H1 (cell line): ENCODE data around the gene CTSA. TPM values are rescaled to one million over a fixed set of nuclear protein-coding genes. Genes with fewer than 3 reads are reported as not detected.

Experiments used
- CTCF ChIA-PET: fragments of 300-600 bp; sonication (Branson Sonifier 250); formaldehyde crosslinking; loops from one replicate; lab custom pipeline; 2021; ENCODE audit not compliant: partially characterized antibody; lab: Charles Lee
- POLR2A ChIA-PET: fragments of 300-600 bp; sonication (Branson Sonifier 250); formaldehyde crosslinking; loops from one replicate; lab custom pipeline; 2021; ENCODE audit warnings: inconsistent platforms; ENCODE audit not compliant: partially characterized antibody; lab: Charles Lee
- DNase-seq, 2 experiments: peaks; one replicate each; pipeline versions ENCODE4 v3.0.0 to v3.0.0-alpha.2; 2010 to 2022; ENCODE audit warnings: low spot score in 2 of 2, low read depth in 1 of 2, mixed read lengths in 1 of 2
- FAIRE-seq: peaks from 2 replicates; lab custom pipeline; 2011; peaks lifted over from hg19 to GRCh38; lab: Jason Lieb, UNC
- H2AFZ ChIP-seq: 2 replicates; pipeline ENCODE4 v1.8.1; 2012; ENCODE audit warnings: low read length, inconsistent platforms
- H2AK5ac ChIP-seq: 2 replicates; pipeline ENCODE4 v1.6.1; 2013; ENCODE audit warnings: low read depth, low read length
- H2BK120ac ChIP-seq: replicated peaks from 2 replicates; pipeline ENCODE3; 2013; ENCODE audit warnings: low read depth, low read length, inconsistent platforms
- H2BK12ac ChIP-seq: 2 replicates; pipeline ENCODE4 v1.6.1; 2013; ENCODE audit warnings: low read depth, low read length
- H2BK15ac ChIP-seq: 2 replicates; pipeline ENCODE4 v1.6.1; 2013; ENCODE audit warnings: low read length
- H2BK20ac ChIP-seq: 2 replicates; pipeline ENCODE4 v1.6.1; 2013; ENCODE audit warnings: low read length
- H2BK5ac ChIP-seq: 2 replicates; pipeline ENCODE4 v1.6.1; 2013; ENCODE audit warnings: low read depth, low read length
- H3K14ac ChIP-seq: 2 replicates; pipeline ENCODE4 v1.6.1; 2013; ENCODE audit warnings: inconsistent platforms; ENCODE audit not compliant: insufficient read length
- H3K18ac ChIP-seq: 2 replicates; pipeline ENCODE4 v1.6.1; 2013; ENCODE audit warnings: low read length; ENCODE audit errors: extremely low read depth
- H3K23ac ChIP-seq: 2 replicates; pipeline ENCODE4 v1.6.1; 2013; ENCODE audit warnings: inconsistent platforms; ENCODE audit not compliant: insufficient read length
- H3K23me2 ChIP-seq: 2 replicates; pipeline ENCODE4 v1.6.1; 2013; ENCODE audit warnings: low read depth, low read length
- H3K27ac ChIP-seq: 2 replicates; pipeline ENCODE4 v1.6.1; 2011; ENCODE audit warnings: low read depth, low read length, inconsistent platforms
- H3K27me3 ChIP-seq, 4 experiments: replicated peaks in 1 of 4; 1 replicate in 1 of 4; 2 replicates in 3 of 4; pipeline versions ENCODE4 v1.6.1 to v1.8.1; 2011 to 2013; ENCODE audit warnings: low read length in 3 of 4, mild to moderate bottlenecking in 3 of 4, inconsistent platforms in 2 of 4, mixed read lengths in 2 of 4, moderate library complexity in 1 of 4; ENCODE audit not compliant: control insufficient read depth in 3 of 4, insufficient read depth in 3 of 4; ENCODE audit errors: extremely low read depth in 1 of 4
- H3K36me3 ChIP-seq, 4 experiments: 2 replicates each; pipeline versions ENCODE4 v1.6.1 to v1.8.1; 2011 to 2013; ENCODE audit warnings: mild to moderate bottlenecking in 4 of 4, low read length in 3 of 4, moderate library complexity in 2 of 4, control low read depth in 1 of 4, inconsistent platforms in 1 of 4; ENCODE audit not compliant: insufficient read depth in 4 of 4, control insufficient read depth in 2 of 4
- H3K4ac ChIP-seq: replicated peaks from 2 replicates; pipeline ENCODE3; 2013; ENCODE audit warnings: low read length, low read depth, mixed read lengths, inconsistent platforms; ENCODE audit not compliant: insufficient read length
- H3K4me1 ChIP-seq, 4 experiments: replicated peaks in 1 of 4; 1 replicate in 1 of 4; 2 replicates in 3 of 4; pipeline versions ENCODE4 v1.6.1 to v1.8.1; 2011 to 2013; ENCODE audit warnings: low read length in 3 of 4, inconsistent platforms in 2 of 4, mixed read lengths in 1 of 4; ENCODE audit not compliant: insufficient read depth in 4 of 4, control insufficient read depth in 3 of 4
- H3K4me2 ChIP-seq, 2 experiments: 2 replicates each; pipeline versions ENCODE4 v1.6.1 to v1.8.1; 2011 to 2013; ENCODE audit warnings: low read depth in 2 of 2, low read length in 2 of 2, control low read depth in 1 of 2, inconsistent platforms in 1 of 2, mild to moderate bottlenecking in 1 of 2; ENCODE audit not compliant: insufficient read depth in 1 of 2
- H3K4me3 ChIP-seq, 4 experiments: fragments of 200-600, 300-600 bp in 1 of 4; sonication (generic), shearing (Covaris generic), sonication (Bioruptor Twin) in 1 of 4; 2 replicates each; pipeline versions ENCODE4 v1.5.1 to v1.8.1; 2011 to 2016; ENCODE audit warnings: low read length in 4 of 4, low read depth in 3 of 4, control low read depth in 2 of 4, inconsistent platforms in 2 of 4, mild to moderate bottlenecking in 2 of 4, mixed read lengths in 1 of 4, moderate library complexity in 1 of 4; ENCODE audit not compliant: insufficient read depth in 2 of 4; ENCODE audit errors: extremely low read depth in 1 of 4
- H3K56ac ChIP-seq: replicated peaks from 2 replicates; pipeline ENCODE3; 2013; ENCODE audit warnings: low read depth, mild to moderate bottlenecking, mixed read lengths, low read length, inconsistent platforms; ENCODE audit not compliant: insufficient read length
- H3K79me1 ChIP-seq: 2 replicates; pipeline ENCODE4 v1.6.1; 2013; ENCODE audit warnings: low read depth, low read length, control low read depth
- H3K79me2 ChIP-seq, 2 experiments: 2 replicates each; pipeline versions ENCODE4 v1.6.1 to v1.8.1; 2012 to 2013; ENCODE audit warnings: low read length in 2 of 2, mild to moderate bottlenecking in 2 of 2, inconsistent platforms in 1 of 2; ENCODE audit not compliant: insufficient read depth in 2 of 2, control insufficient read depth in 1 of 2
- H3K9ac ChIP-seq, 4 experiments: replicated peaks in 1 of 4; 1 replicate in 1 of 4; 2 replicates in 3 of 4; pipeline versions ENCODE4 v1.6.1 to v1.8.1; 2011 to 2013; ENCODE audit warnings: low read depth in 3 of 4, low read length in 3 of 4, control low read depth in 2 of 4, mild to moderate bottlenecking in 2 of 4, moderate library complexity in 2 of 4, inconsistent platforms in 1 of 4; ENCODE audit errors: extremely low read depth in 1 of 4
- H3K9me3 ChIP-seq, 2 experiments: 2 replicates each; pipeline versions ENCODE4 v1.6.1 to v1.8.1; 2012 to 2013; ENCODE audit warnings: mild to moderate bottlenecking in 2 of 2, moderate library complexity in 2 of 2, control low read depth in 1 of 2, inconsistent platforms in 1 of 2, low read depth in 1 of 2, low read length in 1 of 2, mixed read lengths in 1 of 2; ENCODE audit not compliant: insufficient read depth in 2 of 2
- H4K20me1 ChIP-seq, 2 experiments: replicated peaks in 1 of 2; 2 replicates each; pipeline versions ENCODE3 to v1.8.1; 2011 to 2013; ENCODE audit warnings: inconsistent platforms in 2 of 2, low read length in 2 of 2, mild to moderate bottlenecking in 1 of 2; ENCODE audit not compliant: insufficient read depth in 2 of 2, control insufficient read depth in 1 of 2
- H4K5ac ChIP-seq: 2 replicates; pipeline ENCODE4 v1.6.1; 2013; ENCODE audit warnings: low read length, low read depth, mixed read lengths, inconsistent platforms; ENCODE audit not compliant: insufficient read length
- H4K8ac ChIP-seq: 2 replicates; pipeline ENCODE4 v1.8.0; 2013; ENCODE audit warnings: mild to moderate bottlenecking, moderate library complexity, low read length, inconsistent platforms; ENCODE audit not compliant: insufficient read depth; ENCODE audit errors: extremely low read depth
- H4K91ac ChIP-seq: replicated peaks from 2 replicates; pipeline ENCODE3; 2013; ENCODE audit warnings: low read length, mixed read lengths, inconsistent platforms; ENCODE audit not compliant: insufficient read length
- ASH2L ChIP-seq: fragments of 200-600, 300-600 bp; sonication (generic); IDR thresholded peaks from one replicate; pipeline ENCODE4 v1.7.1; 2017; ENCODE audit warnings: low read length
- FOSL1 ChIP-seq: IDR thresholded peaks from 2 replicates; pipeline ENCODE4 v1.6.1; 2011; ENCODE audit warnings: mild to moderate bottlenecking, low read depth, low read length, moderate library complexity; ENCODE audit not compliant: insufficient read depth
- SRF ChIP-seq: IDR thresholded peaks from 2 replicates; pipeline ENCODE4 v1.6.1; 2011; ENCODE audit warnings: mild to moderate bottlenecking, low read depth, low read length, moderate library complexity
- WGBS, 2 experiments: shearing (Covaris generic) in 1 of 2; methylation state at CpG; one replicate each; pipeline versions ENCODE4 v1.1.6 to v1.1.7; 2013 to 2015; ENCODE audit warnings: low lambda C conversion rate in 2 of 2, mixed read lengths in 2 of 2, inconsistent platforms in 1 of 2, low coverage in 1 of 2, missing lambda C conversion rate in 1 of 2; ENCODE audit not compliant: insufficient replicate concordance in 2 of 2, insufficient coverage in 1 of 2, insufficient read length in 1 of 2; ENCODE audit errors: extremely low coverage in 1 of 2, missing lambda C conversion rate in 1 of 2; 5-methylcytosine and 5-hydroxymethylcytosine counted together
- polyA plus RNA-seq, 7 experiments: library from polyadenylated mRNA; depleted of rRNA in 3 of 7; stranded (reverse) in 5 of 7; unstranded in 2 of 7; fragments of >200 nt in 5 of 7; fragments of 200-250 nt in 2 of 7; gene quantifications; 1 replicate in 5 of 7; 2 replicates in 1 of 7; 4 replicates in 1 of 7; pipeline versions ENCODE4 v1.2.1 to v1.2.3, GENCODE V29; 2011 to 2013; ENCODE audit warnings: missing spikeins in 2 of 7, mixed read lengths in 2 of 7
- total RNA-seq: library from RNA; stranded (reverse); fragmentation: NEBNext Ultra II Directional; extraction: Animal tissue kit (Norgen Biotek cat#: 25700); gene quantifications from 2 replicates; pipeline ENCODE4 v1.2.1, GENCODE V29; 2021

CTSA gene
- total and polyA plus RNA-seq, 2 of the 8 experiments (the other 6 are each of a cell fraction or from before 2014, with no cell fraction given), result 49.7 to 74.0 TPM

- Histone ChIP-seq H3K36me3 (peaks cover 15 to 48% (median 42%) of the 10 kb centered on the region in 4 experiments), H3K27ac (no peak overlapping the region)
Measured at GRCh38 chr20:45897289-45897688, 6.2 kb downstream of the CTSA start.

More at GRCh38 chr20:45897289-45897688, 6.2 kb downstream of the CTSA start:
- Histone ChIP-seq H3K9me3 (no peaks in the 10 kb centered on the region), H3K18ac (no peak overlapping the region), H2BK120ac (no peak overlapping the region), H2BK5ac (no peak overlapping the region), H3K4me2 (no peak overlapping the region), H3K79me1 (no peaks in the 10 kb centered on the region), H2AK5ac (no peak overlapping the region), H3K23me2 (no peaks in the 10 kb centered on the region), H3K14ac (no peak overlapping the region), H3K9ac (no peak overlapping the region), H4K91ac (no peak overlapping the region), H3K56ac (no peak overlapping the region), H2BK12ac (no peak overlapping the region), H3K23ac (no peak overlapping the region), H3K4me1 (no peaks in the 10 kb centered on the region), H4K5ac (no peak overlapping the region), H4K8ac (no peak overlapping the region), H3K4me3 (no peak overlapping the region), H2AFZ (no peak overlapping the region), H3K27me3 (no peaks in the 10 kb centered on the region), H2BK20ac (no peak overlapping the region), H4K20me1 (peaks cover 0 to 14% of the 10 kb centered on the region in 2 experiments), H3K79me2 (no peaks in the 10 kb centered on the region), H2BK15ac (no peak overlapping the region), H3K4ac (no peak overlapping the region)
- 89% methylated on average over 2 of the region's 2 CpGs; no CpG with 5 or more reads in 1 of the 2 experiments for WGBS, 2 experiments
- ChIA-PET CTCF (interaction anchor here (0.8 kb wide), 1 partner anchor 73 kb away, joined by 4 read pairs; no protein-coding TSS in a partner anchor), POLR2A (interaction anchor here (0.7 to 11.2 kb wide), 13 partner anchors 11 to 73 kb away, joined by 3 to 172 read pairs (median 5); partner anchors contain the start of genes PCIF1 and PLTP)
- DNase-seq (no peak), FAIRE-seq (no peak)
- no peak for TF ChIP-seq SRF
- TF ChIP-seq FOSL1, result no peak
- no peak for TF ChIP-seq ASH2L
